SK-N-SH treated with all-trans-retinoic acid at 6 μM for 48 hours (cell line): ENCODE measurements around the gene TNPO3.

Source experiments
- ATAC-seq: fragments of 200-7000 bp; cut with Tn5 transposase; 3 replicates; pipeline ENCODE4 v1.9.1; 2020; ENCODE audit warnings: mild to moderate bottlenecking, moderate library complexity
- ARNTL ChIP-seq: fragments of 450-650 bp; formaldehyde crosslinking; IDR thresholded peaks from 2 replicates; pipeline ENCODE4 v1.5.0; 2020; ENCODE audit warnings: low read depth, mild to moderate bottlenecking, moderate library complexity, borderline replicate concordance
- BACH2 ChIP-seq: fragments of 250-450 bp; sonication (Bioruptor Pico); IDR thresholded peaks from 2 replicates; pipeline ENCODE4 v1.9.0; 2021; ENCODE audit warnings: mild to moderate bottlenecking, borderline replicate concordance
- CSDC2 ChIP-seq: fragments of 250-450 bp; sonication (Bioruptor Pico); IDR thresholded peaks from 2 replicates; pipeline ENCODE4 v1.5.0; 2020; ENCODE audit warnings: mild to moderate bottlenecking, moderate library complexity
- CSRNP3 ChIP-seq: fragments of 250-450 bp; sonication (Bioruptor Pico); IDR thresholded peaks from 2 replicates; pipeline ENCODE4 v1.5.1; 2021; ENCODE audit warnings: mild to moderate bottlenecking, moderate library complexity
- ESRRG ChIP-seq: fragments of 250-450 bp; sonication (Bioruptor Pico); IDR thresholded peaks from 2 replicates; pipeline ENCODE4 v1.6.1; 2021; ENCODE audit warnings: mild to moderate bottlenecking
- GLIS3 ChIP-seq: fragments of 250-450 bp; sonication (Bioruptor Pico); IDR thresholded peaks from 2 replicates; pipeline ENCODE4 v1.5.0; 2020; ENCODE audit warnings: mild to moderate bottlenecking, moderate library complexity
- ISL1 ChIP-seq: fragments of 250-450 bp; sonication (Bioruptor Pico); IDR thresholded peaks from 2 replicates; pipeline ENCODE4 v2.1.2; 2022; ENCODE audit warnings: mild to moderate bottlenecking, moderate library complexity
- OSR1 ChIP-seq: fragments of 250-450 bp; sonication (Bioruptor Pico); IDR thresholded peaks from 2 replicates; pipeline ENCODE4 v1.8.0; 2022; ENCODE audit warnings: moderate library complexity, mild to moderate bottlenecking, inconsistent platforms
- PPARA ChIP-seq: fragments of 250-450 bp; sonication (Bioruptor Pico); IDR thresholded peaks from 2 replicates; pipeline ENCODE4 v1.5.0; 2020; ENCODE audit warnings: mild to moderate bottlenecking, borderline replicate concordance
- RARB ChIP-seq: fragments of 250-450 bp; sonication (Bioruptor Pico); IDR thresholded peaks from 2 replicates; pipeline ENCODE4 v1.8.0; 2021; ENCODE audit warnings: mild to moderate bottlenecking, moderate library complexity
- SNAI2 ChIP-seq: fragments of 250-450 bp; sonication (Bioruptor Pico); IDR thresholded peaks from 2 replicates; pipeline ENCODE4 v1.5.0; 2020; ENCODE audit warnings: mild to moderate bottlenecking, moderate library complexity
- TCF4 ChIP-seq: fragments of 250-450 bp; sonication (Bioruptor Pico); IDR thresholded peaks from 2 replicates; pipeline ENCODE4 v1.8.0; 2021; ENCODE audit warnings: mild to moderate bottlenecking, moderate library complexity, borderline replicate concordance
- TOX ChIP-seq: fragments of 250-450 bp; sonication (Bioruptor Pico); IDR thresholded peaks from 2 replicates; pipeline ENCODE4 v1.8.0; 2021; ENCODE audit warnings: mild to moderate bottlenecking, moderate library complexity, borderline replicate concordance
- ZC3H10 ChIP-seq: fragments of 250-450 bp; sonication (Bioruptor Pico); IDR thresholded peaks from 2 replicates; pipeline ENCODE4 v1.5.1; 2021; ENCODE audit warnings: mild to moderate bottlenecking, moderate library complexity
- ZFP3 ChIP-seq: fragments of 250-450 bp; sonication (Bioruptor Pico); IDR thresholded peaks from 2 replicates; pipeline ENCODE4 v1.5.0; 2020; ENCODE audit warnings: mild to moderate bottlenecking, moderate library complexity
- ZFP30 ChIP-seq: fragments of 450-650 bp; formaldehyde crosslinking; IDR thresholded peaks from 2 replicates; pipeline ENCODE4 v1.5.0; 2022; ENCODE audit warnings: mild to moderate bottlenecking, moderate library complexity
- ZNF565 ChIP-seq: fragments of 450-650 bp; formaldehyde crosslinking; conservative IDR thresholded peaks from 2 replicates; pipeline ENCODE4 v1.5.0; 2020; ENCODE audit warnings: low read depth, mild to moderate bottlenecking, moderate library complexity
- ZNF70 ChIP-seq: fragments of 450-650 bp; formaldehyde crosslinking; IDR thresholded peaks from 2 replicates; pipeline ENCODE4 v1.5.0; 2020; ENCODE audit warnings: mild to moderate bottlenecking, moderate library complexity
- ZNF8 ChIP-seq: fragments of 450-650 bp; formaldehyde crosslinking; IDR thresholded peaks from 2 replicates; pipeline ENCODE4 v1.5.0; 2020; ENCODE audit warnings: mild to moderate bottlenecking, moderate library complexity
- TF ChIP-seq, protein P1 (sequence below): fragments of 250-450 bp; sonication (Bioruptor Pico); IDR thresholded peaks from 2 replicates; pipeline ENCODE4 v1.5.0; 2020; ENCODE audit warnings: mild to moderate bottlenecking, moderate library complexity
- TF ChIP-seq, protein P2 (sequence below): fragments of 250-450 bp; sonication (Bioruptor Pico); IDR thresholded peaks from 2 replicates; pipeline ENCODE4 v1.8.0; 2020; ENCODE audit warnings: mild to moderate bottlenecking, moderate library complexity, borderline replicate concordance
- TF ChIP-seq, protein P3 (sequence below): fragments of 250-450 bp; sonication (Bioruptor Pico); IDR thresholded peaks from 2 replicates; pipeline ENCODE4 v1.5.1; 2020; ENCODE audit warnings: low read depth, mild to moderate bottlenecking, moderate library complexity
- TF ChIP-seq, protein P4 (sequence below): fragments of 250-450 bp; sonication (Bioruptor Pico); IDR thresholded peaks from 2 replicates; pipeline ENCODE4 v1.8.0; 2021; ENCODE audit warnings: low read depth, mild to moderate bottlenecking, moderate library complexity, borderline replicate concordance

Gene TNPO3

GRCh38 chr7:128954830-128955802, 99.8 kb downstream of the TNPO3 start:
- TF ChIP-seq ISL1 (CRISPR knock-in tag): peak; percentile 52; the same call in 1 of the 2 replicates
- TF ChIP-seq TOX: no peak
- peak; percentile 86 for TF ChIP-seq TCF4 (CRISPR knock-in tag)
- 0 out of 2 replicates have a peak, but pooled peaks have one; percentile 9 for TF ChIP-seq ZNF8
- no peak for TF ChIP-seq ZNF565 (CRISPR knock-in tag)
- 0 out of 2 replicates have a peak, but pooled peaks have one; percentile 4 for TF ChIP-seq BACH2
- TF ChIP-seq, protein P1, sequence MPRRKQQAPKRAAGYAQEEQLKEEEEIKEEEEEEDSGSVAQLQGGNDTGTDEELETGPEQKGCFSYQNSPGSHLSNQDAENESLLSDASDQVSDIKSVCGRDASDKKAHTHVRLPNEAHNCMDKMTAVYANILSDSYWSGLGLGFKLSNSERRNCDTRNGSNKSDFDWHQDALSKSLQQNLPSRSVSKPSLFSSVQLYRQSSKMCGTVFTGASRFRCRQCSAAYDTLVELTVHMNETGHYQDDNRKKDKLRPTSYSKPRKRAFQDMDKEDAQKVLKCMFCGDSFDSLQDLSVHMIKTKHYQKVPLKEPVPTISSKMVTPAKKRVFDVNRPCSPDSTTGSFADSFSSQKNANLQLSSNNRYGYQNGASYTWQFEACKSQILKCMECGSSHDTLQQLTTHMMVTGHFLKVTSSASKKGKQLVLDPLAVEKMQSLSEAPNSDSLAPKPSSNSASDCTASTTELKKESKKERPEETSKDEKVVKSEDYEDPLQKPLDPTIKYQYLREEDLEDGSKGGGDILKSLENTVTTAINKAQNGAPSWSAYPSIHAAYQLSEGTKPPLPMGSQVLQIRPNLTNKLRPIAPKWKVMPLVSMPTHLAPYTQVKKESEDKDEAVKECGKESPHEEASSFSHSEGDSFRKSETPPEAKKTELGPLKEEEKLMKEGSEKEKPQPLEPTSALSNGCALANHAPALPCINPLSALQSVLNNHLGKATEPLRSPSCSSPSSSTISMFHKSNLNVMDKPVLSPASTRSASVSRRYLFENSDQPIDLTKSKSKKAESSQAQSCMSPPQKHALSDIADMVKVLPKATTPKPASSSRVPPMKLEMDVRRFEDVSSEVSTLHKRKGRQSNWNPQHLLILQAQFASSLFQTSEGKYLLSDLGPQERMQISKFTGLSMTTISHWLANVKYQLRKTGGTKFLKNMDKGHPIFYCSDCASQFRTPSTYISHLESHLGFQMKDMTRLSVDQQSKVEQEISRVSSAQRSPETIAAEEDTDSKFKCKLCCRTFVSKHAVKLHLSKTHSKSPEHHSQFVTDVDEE (CRISPR knock-in tag): peak; percentile 79; the same call in 1 of the 2 replicates
- TF ChIP-seq, protein P2, sequence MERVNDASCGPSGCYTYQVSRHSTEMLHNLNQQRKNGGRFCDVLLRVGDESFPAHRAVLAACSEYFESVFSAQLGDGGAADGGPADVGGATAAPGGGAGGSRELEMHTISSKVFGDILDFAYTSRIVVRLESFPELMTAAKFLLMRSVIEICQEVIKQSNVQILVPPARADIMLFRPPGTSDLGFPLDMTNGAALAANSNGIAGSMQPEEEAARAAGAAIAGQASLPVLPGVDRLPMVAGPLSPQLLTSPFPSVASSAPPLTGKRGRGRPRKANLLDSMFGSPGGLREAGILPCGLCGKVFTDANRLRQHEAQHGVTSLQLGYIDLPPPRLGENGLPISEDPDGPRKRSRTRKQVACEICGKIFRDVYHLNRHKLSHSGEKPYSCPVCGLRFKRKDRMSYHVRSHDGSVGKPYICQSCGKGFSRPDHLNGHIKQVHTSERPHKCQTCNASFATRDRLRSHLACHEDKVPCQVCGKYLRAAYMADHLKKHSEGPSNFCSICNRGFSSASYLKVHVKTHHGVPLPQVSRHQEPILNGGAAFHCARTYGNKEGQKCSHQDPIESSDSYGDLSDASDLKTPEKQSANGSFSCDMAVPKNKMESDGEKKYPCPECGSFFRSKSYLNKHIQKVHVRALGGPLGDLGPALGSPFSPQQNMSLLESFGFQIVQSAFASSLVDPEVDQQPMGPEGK (CRISPR knock-in tag): no peak
- TF ChIP-seq GLIS3: 0 out of 2 replicates have a peak, but pooled peaks have one; percentile 62
- TF ChIP-seq ZNF70 (CRISPR knock-in tag): 0 out of 2 replicates have a peak, but pooled peaks have one; percentile 28
- TF ChIP-seq OSR1: no peak
- peak; percentile 48; the same call in 1 of the 2 replicates for TF ChIP-seq ZFP3 (CRISPR knock-in tag)
- peak; percentile 95 for ATAC-seq

GRCh38 chr7:128954150-128954549, 100.8 kb downstream of the TNPO3 start:
- ATAC-seq: no peak
- TF ChIP-seq TCF4 (CRISPR knock-in tag): no peak
- TF ChIP-seq, protein P3, sequence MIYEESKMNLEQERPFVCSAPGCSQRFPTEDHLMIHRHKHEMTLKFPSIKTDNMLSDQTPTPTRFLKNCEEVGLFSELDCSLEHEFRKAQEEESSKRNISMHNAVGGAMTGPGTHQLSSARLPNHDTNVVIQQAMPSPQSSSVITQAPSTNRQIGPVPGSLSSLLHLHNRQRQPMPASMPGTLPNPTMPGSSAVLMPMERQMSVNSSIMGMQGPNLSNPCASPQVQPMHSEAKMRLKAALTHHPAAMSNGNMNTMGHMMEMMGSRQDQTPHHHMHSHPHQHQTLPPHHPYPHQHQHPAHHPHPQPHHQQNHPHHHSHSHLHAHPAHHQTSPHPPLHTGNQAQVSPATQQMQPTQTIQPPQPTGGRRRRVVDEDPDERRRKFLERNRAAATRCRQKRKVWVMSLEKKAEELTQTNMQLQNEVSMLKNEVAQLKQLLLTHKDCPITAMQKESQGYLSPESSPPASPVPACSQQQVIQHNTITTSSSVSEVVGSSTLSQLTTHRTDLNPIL (CRISPR knock-in tag): no peak
- TF ChIP-seq, protein P4, sequence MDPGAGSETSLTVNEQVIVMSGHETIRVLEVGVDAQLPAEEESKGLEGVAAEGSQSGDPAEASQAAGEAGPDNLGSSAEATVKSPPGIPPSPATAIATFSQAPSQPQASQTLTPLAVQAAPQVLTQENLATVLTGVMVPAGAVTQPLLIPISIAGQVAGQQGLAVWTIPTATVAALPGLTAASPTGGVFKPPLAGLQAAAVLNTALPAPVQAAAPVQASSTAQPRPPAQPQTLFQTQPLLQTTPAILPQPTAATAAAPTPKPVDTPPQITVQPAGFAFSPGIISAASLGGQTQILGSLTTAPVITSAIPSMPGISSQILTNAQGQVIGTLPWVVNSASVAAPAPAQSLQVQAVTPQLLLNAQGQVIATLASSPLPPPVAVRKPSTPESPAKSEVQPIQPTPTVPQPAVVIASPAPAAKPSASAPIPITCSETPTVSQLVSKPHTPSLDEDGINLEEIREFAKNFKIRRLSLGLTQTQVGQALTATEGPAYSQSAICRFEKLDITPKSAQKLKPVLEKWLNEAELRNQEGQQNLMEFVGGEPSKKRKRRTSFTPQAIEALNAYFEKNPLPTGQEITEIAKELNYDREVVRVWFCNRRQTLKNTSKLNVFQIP (CRISPR knock-in tag): no peak
- no peak for TF ChIP-seq TOX
- no peak for TF ChIP-seq GLIS3
- no peak for TF ChIP-seq SNAI2 (CRISPR knock-in tag)
- no peak for TF ChIP-seq RARB (CRISPR knock-in tag)
- TF ChIP-seq CSDC2: no peak
- no peak for TF ChIP-seq ARNTL (CRISPR knock-in tag)
- no peak for TF ChIP-seq PPARA
- no peak for TF ChIP-seq ZNF70 (CRISPR knock-in tag)
- TF ChIP-seq ESRRG (CRISPR knock-in tag): no peak

DNA sequence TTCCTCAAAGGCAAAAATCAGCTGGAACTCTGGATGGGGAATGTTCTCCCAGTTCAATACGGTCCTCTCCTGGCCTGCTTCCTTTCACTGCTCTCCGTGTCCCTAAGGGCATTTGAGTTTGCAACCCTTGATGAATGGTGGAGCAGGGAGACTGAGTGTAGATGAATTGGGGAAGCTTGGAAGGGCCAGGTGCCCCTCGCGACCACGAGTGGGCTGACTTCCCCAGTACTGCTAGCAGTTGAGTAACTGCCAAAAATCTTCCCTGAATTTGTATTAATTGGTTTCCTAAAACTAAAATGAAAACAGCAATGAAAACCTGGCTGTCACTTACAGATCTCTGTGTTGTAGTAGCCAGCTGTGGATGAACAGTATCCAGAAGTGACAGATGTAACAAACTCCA, 103.6 kb downstream of the TNPO3 start:
- ATAC-seq: no peak
- TF ChIP-seq ZNF70 (CRISPR knock-in tag): no peak
- no peak for TF ChIP-seq OSR1
- TF ChIP-seq ZFP3 (CRISPR knock-in tag): no peak
- TF ChIP-seq, protein P1 (CRISPR knock-in tag): no peak
- no peak for TF ChIP-seq TCF4 (CRISPR knock-in tag)
- TF ChIP-seq, protein P4 (CRISPR knock-in tag): no peak
- no peak for TF ChIP-seq GLIS3
- TF ChIP-seq CSDC2: no peak
- no peak for TF ChIP-seq ZFP30 (CRISPR knock-in tag)
- no peak for TF ChIP-seq ZC3H10 (CRISPR knock-in tag)
- TF ChIP-seq SNAI2 (CRISPR knock-in tag): no peak
- no peak for TF ChIP-seq CSRNP3
